GM18873 (cell line): ENCODE results near the gene ROR1.

Experiments
- ATAC-seq: cut with Tn5 transposase; IDR thresholded peaks from one replicate; pipeline ENCODE4 v1.9.1; 2021; ENCODE audit warnings: mild to moderate bottlenecking, moderate library complexity, moderate number of reproducible peaks; ENCODE audit not compliant: unreplicated experiment, low FRiP score

The ROR1 gene

DNA sequence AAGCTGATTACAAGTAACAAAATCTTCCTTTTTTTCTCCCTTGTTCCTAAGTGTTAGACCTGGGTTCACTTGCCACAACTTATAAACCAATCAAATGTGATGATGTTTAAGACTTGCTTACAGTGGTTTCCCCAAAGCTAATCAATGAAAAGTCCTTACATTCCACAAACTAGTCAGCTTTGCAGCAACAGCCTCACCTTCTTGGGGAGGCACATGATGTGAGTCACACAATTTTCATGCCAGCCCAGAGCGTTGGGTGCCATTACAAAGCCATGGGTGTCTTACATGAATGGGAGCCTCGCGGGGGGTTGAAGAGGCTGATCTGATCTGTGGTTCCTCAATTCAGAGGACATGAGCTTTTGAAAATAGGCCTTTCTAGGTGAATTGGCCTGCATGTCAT is 338.0 kb downstream of the ROR1 start:
- no peak for ATAC-seq

DNA sequence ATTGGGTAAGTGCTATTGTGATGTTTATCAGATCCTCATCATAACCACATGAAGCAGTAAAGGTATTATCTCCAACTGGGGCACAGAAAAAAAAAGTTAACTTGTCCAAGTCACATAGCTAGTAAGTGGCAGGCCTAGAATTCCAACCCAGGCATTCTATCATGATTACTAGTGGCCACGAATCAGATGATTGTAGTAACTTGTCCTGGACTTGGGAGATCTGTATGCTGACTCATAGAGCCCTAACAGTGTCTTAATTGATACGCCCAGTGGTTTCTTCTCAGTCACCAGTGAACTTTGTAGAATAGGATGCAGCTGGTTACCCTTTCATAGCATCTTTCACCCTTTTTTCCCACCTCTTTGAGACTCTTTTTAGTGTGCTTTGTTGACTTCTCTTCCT is 338.5 kb downstream of the ROR1 start:
- ATAC-seq, result no peak

DNA sequence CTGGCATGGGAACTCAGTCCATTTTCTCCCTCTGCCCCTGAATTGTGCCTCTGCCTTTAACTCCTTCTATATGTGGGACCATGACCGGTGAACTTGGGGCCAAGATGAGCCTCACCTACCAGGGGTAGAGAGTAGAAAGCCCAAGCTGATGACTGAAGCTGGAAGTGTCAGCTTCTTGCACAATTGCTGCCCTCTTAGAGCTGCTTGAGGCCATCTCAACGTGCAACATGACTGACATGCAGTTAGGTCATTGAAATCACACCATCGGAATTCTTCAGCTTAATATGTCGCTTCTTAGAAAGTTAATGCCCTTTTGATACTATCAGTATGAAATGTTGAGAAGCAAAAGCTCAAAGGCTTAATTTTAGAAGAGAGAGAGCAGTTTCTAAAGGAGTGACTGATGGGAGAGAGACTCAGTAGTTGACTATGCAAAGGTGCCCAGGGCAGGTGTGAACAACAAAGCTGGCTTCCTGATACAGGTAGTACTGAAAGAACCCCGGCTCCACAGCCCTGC is 340.3 kb downstream of the ROR1 start:
- no peak for ATAC-seq

DNA sequence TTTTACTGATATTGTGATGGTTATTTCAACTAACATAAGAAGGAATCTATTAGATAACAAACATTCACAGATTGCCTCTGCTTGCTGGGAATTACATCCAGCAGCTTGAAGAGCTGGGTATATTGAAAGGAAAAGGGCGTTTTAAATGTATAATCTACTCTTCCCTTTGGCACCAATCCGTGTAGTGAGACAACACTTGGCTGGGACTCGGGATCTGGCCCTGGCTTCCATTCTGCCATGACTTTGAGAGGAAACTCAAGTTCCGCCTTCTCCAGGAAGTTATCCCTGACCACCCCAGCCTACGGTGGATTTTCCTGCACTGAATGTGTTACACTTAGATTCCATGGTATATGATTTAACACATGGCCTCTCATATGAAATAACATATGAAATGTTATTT is 342.7 kb downstream of the ROR1 start:
- ATAC-seq, result no peak

DNA sequence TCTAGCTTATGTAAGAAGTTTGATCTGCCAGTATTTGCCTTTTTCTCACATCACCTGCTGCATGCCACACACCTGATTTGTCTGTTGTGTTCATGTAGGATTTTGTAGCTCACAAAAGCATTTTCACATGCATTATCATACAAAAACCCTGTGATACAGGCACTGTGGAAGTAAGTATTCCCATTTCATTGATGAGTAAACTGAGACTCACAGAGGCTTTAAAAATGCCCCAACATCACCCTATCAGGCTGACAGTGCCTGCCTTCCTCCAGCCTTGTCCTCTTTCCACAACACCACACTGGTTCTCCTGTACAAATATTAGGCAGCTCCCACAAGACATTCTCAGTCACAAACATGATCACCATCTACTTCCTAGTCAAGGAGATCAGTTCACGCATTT is 343.7 kb downstream of the ROR1 start:
- no peak for ATAC-seq

DNA sequence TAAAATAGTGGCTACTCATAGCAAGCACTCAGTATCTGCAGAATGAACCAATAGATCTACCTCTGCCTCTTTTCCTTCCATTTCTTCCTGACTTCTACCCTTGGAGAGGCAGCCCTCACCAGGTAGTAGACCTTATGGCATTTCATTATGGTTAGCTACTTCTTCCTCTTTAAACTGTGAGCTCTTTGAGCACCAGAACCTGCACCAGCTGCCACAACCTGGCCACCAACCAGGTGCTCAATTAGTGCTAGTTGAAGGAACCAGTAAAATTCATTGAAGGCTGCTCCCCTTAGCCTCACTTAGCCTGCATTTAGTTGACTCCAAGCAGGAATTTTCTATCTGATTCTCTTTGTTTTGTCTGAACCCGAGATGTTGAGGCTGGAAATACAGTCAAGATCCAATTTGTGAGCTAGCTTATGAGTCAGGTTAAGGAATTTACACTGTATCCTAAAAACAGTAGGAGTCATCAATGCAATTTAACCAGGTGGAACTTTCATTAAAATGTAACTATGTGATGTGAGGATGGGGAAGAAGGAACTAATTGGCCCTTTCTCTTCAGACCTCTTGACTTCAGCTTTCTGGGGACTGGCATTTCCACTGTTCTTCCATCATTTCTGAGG is 348.1 kb downstream of the ROR1 start:
- no peak for ATAC-seq

DNA sequence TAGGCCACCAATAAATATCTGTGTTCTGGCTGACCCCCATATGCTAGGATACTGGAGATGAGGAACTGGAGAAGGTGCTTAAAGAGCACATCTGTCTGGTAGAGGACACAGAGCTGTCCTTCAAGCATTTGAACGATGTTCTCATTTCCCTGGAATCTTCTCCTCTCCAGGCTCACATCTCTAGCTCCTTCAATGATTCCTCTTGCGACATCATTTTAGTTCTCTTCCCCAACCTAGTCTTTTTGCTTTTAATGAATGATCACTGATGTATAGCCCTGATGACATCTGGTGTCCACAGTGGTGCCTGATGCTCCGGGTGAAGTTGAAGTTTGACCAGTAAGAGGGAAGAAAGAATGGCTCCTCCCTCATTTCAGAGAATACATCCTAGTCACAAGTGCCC is 348.8 kb downstream of the ROR1 start:
- no peak for ATAC-seq

DNA sequence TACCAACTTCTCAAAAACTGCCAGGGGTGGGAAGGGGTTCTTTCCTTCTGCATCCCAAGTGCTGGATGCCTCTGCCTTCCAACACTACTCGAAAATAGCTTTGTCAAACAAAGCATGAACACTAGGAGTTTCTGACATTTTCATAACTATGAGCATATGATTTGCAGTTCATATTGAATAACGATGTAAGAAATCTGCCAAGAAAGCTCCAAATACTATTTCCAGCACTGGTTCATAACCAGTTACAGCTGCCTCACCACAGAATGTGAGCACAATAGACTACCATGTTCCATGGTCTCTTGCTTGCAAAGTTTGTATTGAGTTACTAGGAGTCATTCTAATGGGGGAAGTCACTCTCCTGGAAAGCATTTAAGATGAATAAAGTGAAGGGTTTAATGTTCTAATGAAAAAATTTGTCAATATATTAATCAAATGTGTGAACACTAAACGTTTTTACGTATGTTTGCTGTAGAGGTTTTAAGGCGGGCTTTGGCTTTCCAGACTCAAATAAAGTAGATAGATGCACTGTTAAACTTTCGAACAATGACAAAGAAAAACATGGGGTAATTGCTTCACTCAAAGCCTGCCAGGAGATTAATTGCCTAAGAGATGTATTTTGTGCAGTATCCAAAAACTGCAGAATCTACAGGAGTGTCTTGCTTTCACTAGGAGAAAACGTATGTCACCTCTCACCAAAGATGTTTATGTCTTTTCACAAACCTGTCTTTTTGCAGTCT is 351.1 kb downstream of the ROR1 start:
- ATAC-seq, result no peak

DNA sequence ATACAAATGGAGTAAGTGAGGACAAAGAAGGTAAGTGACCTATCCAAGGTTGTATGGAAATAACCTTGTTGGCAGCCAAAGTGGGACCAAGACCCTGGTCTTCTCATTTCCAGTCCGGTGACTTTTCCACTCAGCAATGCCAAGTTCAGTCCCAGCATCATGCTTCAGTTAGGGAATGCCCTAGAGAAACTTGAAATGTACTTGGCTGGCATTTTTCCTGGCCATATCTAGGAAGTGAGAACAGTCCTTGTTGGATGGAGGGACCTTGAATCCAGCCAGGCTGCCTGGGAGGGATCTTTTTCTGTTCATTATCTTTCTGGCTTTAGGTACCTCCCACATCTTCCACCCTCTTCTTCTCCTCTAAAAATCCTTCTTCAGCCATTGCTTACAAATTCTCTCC is 352.8 kb downstream of the ROR1 start:
- ATAC-seq, result no peak

DNA sequence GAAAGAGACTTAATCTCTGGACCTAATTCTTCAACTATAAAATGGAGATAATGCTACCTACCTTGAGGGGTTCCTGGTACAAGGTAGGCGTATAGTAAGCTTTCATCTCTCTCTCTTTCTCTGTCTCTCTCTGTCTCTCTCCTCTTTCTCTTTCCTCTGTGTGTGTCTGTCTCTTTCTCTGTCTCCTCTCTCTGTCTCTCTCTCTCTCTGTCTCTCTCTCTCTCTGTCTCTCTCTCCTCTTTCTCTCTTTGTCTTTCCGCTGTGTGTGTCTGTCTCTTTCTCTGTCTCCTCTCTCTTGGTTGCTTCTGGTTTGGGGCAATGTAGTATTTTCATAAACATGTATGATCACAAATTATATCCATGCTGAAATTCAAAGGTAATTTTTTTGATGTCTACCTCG is 353.5 kb downstream of the ROR1 start:
- no peak for ATAC-seq

DNA sequence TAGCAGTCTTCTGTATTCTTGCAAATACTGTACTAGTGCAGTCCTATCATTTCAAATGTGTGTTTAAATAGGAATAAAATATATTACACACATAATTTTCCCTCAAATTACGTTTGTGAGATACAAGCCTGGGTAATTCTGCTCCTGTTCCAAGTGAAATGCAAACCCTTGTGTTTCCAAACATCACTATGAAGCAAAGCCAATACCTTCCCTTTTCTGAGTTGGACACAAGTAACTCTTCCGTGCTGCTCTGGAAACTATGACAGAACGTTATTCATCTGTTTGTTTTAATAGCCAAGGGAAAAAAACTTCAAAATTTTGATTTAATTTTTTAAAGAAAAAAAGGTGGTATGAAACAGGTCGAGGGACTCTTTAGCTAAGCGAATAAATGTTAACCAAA is 355.9 kb downstream of the ROR1 start:
- ATAC-seq, result no peak

DNA sequence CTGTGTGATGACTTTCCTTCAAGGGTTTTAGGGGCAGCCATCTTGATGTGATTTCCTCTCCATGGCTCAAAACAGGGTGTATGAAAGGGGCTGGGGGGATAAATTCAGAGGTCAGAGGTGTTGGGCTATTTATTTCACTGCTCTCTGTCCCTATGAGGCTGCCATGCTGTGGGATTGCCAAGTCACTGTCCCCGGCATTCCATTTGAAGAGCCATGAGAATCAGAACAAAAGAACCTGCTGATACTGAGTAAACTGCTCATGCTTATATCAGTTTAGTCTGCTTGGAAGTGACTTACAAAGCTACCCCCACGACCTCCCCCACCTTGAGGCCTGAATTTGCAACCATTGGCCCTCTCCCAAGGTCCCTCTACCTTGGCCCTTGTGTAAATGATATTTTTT is 357.3 kb downstream of the ROR1 start:
- no peak for ATAC-seq

DNA sequence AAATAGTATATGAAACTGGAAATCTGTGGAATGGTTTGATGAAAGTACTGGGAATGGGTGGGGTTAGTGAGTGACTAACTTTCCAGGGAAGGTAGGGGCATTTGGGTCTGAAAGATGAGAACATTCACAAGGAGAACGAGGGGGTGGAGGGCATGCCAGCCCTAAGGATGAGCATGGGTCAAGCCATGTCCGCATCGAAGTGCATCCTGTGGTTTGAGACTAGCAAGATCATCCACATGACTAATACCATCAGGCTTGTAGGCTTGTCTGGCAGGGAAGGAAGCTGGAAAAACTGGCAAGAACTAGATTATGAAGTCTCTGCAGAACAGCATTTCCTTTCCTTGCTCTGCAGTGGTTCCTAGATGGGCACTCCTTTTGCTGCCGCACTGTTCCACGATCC is 359.2 kb downstream of the ROR1 start:
- ATAC-seq, result no peak

DNA sequence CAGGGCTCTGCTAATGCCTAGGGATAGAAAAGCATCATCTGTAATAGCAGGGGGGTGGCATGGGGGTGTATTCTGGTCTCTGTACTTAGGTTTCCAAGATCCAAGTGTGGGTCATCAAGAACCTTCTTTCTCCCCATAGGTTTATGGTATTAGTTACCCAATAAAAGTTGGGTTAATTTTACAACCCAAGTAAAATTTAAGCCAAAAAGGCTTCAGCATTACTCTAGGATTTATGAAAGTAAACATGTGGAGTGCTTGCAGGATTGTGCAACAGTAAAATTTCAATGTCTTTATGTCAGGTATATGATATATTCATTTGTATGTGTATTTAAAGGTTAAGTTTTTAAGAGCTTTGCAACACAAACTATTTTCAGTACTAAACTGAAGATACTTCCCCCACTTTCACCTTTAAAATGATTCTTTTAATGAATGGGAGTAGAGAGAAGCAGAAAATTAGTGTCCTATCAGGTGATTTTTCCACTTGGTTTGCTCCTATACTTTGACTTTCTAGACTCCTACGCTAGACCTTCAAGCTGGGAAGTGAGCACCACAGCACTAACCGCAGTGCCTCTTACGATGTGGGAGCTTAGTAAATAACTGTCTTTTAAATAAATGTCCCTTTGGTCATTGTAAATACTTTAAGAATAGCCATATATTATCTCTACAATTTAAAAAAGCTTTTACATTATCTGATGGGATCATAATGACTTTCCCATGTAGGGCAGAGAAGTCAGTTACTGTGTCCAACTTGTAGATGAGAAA is 361.8 kb downstream of the ROR1 start:
- no peak for ATAC-seq

DNA sequence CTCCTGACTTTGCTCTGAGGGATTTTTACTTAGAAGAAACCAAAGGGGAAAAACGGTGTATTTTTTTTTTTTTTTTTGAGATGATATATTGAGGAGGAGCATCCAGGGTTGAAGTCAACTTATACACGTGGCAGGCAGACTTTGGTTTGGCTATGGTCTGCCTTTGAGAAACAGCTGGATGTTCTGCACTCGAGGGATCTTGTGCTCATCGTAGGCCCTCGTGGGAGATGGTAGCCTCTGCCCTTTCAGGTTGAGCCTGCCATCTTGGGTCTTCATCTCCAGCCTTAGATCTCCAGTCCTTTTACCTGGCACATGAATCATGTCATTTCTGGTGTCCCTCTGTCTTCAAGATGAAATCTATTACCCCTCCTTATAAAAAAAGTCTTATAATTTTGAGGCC is 362.5 kb downstream of the ROR1 start:
- ATAC-seq, result no peak

DNA sequence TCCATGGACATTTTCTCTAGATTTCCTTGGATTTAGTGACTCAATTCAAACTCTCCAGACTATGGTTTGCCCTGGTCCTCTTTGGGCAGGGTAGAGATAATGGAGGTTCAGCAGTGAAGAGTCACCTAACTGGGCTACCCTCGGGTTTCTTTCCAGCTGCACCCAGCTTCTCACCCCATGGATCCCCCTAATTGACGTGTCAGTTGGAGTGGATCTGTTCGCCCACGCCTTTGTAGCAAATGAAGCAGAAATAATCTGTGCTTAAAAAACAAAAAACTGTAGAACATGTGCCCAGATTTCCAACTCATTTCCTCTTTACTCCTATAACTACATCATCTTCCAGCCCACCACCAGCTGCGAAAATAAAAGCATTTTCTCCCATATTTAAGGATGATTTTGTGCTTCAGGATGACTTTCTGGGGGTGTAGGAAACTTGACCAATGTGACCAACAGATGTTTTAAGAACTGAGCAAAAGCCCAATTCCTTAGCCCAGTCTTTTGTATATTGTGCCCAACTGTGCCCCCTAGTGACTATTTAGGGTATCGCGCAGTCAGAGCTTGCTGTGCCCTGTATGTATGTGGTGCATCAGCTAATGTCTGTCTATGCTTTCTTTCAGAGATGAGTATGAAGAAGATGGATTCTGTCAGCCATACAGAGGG is 363.1 kb downstream of the ROR1 start:
- ATAC-seq, result peak; percentile 64

DNA sequence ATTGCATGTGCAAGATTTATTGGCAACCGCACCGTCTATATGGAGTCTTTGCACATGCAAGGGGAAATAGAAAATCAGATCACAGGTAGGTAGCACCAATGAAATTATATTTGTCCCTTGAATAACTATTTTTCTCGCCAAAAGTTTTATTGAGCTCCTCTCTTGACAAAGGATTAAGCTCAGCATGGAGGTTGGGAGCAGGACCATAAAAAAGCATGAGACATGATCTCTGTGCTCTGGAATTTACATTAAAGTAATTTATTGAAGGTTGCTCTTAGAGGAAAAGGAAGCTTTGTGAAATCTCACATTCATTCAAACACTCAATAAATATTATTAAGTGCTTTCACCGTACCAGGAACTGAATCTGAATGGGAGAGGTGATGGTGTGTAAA is 363.6 kb downstream of the ROR1 start:
- no peak for ATAC-seq

DNA sequence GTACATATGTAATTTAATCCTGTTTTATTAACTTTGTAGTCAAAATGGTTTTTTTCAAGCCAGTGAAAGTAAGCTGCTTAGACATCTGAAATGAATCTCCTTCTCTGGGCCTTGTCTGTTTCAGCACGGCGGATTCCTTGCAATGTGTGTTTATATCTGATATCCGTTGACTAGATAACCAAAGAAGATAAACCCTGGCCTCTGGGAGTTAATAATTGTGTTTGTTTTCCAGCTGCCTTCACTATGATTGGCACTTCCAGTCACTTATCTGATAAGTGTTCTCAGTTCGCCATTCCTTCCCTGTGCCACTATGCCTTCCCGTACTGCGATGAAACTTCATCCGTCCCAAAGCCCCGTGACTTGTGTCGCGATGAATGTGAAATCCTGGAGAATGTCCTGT is 366.1 kb downstream of the ROR1 start:
- ATAC-seq, result no peak

DNA sequence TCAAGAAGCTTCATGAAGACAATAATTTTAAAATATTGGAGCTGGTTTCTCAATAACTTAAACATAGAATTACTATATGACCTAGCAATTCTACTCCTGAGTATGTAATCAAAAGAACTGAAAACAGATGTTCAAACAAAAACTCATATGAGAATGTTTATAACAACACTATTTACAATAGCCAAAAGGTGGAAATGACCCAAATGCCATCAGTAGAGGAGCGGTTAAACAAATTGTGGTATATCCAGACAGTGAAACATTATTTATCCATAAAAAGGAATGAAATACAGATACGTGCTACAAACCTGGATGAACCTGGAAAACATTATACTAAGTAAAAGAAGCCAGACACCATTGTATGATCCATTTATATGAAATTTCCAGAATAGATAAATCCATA is 366.8 kb downstream of the ROR1 start:
- ATAC-seq, result no peak

DNA sequence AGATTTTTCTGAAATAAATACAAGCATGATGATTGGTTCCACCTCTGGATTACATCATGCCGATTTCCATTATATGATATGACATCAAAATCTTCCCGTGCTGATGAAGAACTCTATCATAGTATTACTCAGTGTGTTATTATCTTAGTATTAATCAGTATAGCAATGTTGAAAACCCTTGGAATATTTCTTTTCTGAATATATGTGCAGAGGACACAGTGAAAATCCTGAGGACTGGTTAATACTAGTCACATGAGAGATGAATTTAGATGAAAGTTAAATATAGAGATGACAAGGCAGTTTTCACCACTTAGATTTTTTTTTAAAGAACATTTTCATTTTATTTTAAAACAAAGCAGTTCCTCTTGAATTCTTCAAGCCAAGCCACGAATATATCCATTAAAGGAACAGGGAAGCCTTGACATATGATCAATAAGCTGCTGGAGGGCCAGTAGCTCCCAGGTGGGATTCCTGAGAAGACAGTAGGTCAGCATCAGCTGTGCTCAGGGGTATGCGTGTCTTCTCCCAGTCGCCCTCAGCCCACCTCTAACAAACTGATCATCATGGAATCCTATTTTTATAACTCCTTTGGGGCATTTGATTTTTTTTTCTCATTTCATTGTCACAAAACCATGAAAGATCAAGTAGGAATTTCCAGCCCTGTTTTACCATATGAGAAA is 373.4 kb downstream of the ROR1 start:
- ATAC-seq, result no peak

DNA sequence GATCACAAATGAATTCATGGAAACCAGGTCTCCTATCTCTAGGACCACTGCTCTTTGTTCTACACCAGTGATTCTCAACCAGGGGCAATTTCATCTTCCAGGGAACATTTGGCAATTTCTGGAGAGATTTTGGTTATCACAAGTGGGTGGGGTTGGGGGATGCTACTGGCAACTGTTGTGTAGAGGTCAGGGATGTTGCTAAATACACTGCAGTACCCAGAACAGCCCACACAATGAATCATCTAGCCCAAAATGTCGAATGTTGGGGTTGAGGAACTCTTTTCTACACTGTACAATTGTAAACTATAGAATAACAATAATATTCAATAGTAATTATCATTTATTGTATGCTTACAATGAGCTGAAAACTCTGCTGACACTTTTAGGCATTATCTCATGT is 373.9 kb downstream of the ROR1 start:
- ATAC-seq, result no peak
